ENCODE results near the gene ATP8B1.

GRCh38 chr18:57744211-57744694, 58.9 kb downstream of the ATP8B1 start:
- TF ChIP-seq CTCF (conservative IDR thresholded peaks at IDR 0.05 in 1 of 2, IDR thresholded peaks at IDR 0.05 in 1 of 2; ENCODE audit: low read depth in 1 of 2, low read length in 2 of 2) (no peak), EZH2 (IDR thresholded peaks at IDR 0.05; ENCODE audit: low read length, missing control alignments) (no peak)

Measured in fibroblast of lung (primary cell).